ENCODE measurements around the gene TOX3. TPM values are rescaled to one million over a fixed set of nuclear protein-coding genes. Genes with fewer than 3 reads are reported as not detected.

The TOX3 gene
- total RNA-seq, 1 experiment from 2014 or later = not detected

- DNase-seq (ENCODE audit: low read depth) = no peak
Observed at GRCh38 chr16:52451971-52452421, 94.9 kb downstream of the TOX3 start.

DNA sequence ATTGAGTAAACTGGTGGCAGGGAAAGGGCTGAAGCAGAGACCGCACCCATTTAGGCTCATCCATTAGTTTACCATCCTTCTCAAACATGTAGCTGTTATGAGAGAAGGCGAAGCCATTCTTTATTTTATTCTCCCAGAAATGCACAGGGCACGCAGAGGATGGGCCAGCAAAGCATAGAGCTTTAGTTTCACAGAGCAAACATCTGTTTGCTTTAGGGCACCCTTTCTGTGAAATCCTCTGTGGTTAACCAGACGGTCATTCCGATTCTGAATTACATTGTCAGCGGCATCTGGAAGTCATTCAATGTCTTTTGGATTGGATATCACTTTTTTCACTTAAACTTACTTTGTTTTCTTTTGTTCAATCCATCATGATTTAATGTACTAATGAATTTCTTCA, 96.0 kb downstream of the TOX3 start:
- no peak for DNase-seq (ENCODE audit: low read depth)

- DNase-seq (ENCODE audit: low read depth) = no peak
Observed at GRCh38 chr16:52450241-52450640, 96.7 kb downstream of the TOX3 start.

DNA sequence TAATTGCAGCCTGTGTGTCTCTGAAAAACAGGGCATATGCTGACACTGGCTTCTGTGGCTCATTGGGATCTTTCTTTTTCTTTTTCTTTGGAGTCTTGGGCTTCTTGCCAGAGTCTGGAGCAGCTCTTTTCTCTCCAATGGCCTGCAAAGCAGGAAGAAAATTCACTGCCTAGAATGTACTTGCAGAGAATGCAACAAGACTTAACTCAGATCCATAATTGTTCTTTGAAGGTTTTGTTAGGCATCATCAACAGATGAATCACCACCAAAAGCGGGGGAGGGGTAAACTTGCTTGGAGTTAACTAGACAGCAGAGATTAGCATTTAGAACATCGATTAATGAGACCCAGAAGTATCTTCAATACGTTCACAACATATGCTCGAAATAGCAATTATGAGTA, 100.9 kb downstream of the TOX3 start:
- DNase-seq (ENCODE audit: low read depth) = no peak

- DNase-seq (ENCODE audit: low read depth) = no peak
Observed at GRCh38 chr16:52441886-52442285, 105.1 kb downstream of the TOX3 start.

DNA sequence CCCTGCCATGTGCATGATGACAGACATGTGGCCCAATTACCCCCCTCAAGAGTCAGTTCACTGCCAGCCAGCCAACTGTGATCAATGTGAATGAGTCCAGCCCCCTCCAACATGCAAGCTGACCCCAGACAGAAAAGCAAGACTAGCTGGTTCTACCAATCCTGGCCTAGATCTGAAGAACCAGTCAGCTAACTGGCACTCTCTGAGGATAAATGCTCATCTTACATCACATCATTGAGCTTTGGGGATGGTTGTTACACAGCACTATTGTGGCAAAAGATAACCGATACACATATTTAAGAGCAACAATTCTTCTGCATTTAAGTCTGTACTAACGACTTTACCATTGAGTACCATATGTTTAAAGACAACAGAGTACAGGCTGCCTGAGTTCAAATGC, 106.7 kb downstream of the TOX3 start:
- no peak for DNase-seq (ENCODE audit: low read depth)

- DNase-seq (ENCODE audit: low read depth) = no peak
Observed at GRCh38 chr16:52439750-52440149, 107.2 kb downstream of the TOX3 start.

- no peak for DNase-seq (ENCODE audit: low read depth)
Observed at GRCh38 chr16:52439171-52439701, 107.7 kb downstream of the TOX3 start.

DNA sequence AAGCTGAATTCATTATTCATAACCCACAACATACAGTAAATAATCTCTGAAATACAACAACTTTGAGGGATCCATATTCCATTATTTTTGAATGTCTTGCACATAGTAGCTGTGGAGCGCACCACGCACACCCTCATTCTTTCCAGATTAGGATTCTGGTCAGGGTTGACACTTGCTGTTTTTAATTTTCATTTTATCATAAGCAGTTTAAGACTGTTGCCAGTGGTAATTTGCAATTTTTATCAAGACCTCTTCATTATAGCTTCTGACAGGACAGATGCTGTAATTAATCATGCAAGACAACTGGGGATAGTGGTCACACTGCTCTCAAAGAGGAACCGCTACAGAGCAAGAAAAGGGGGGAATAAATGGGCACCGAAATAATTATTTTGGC, 109.7 kb downstream of the TOX3 start:
- DNase-seq (ENCODE audit: low read depth) = no peak

GRCh38 chr16:52436339-52437276, 110.3 kb downstream of the TOX3 start:
- DNase-seq (ENCODE audit: low read depth) = no peak

GRCh38 chr16:52434224-52434623, 112.7 kb downstream of the TOX3 start:
- no peak for DNase-seq (ENCODE audit: low read depth)

DNA sequence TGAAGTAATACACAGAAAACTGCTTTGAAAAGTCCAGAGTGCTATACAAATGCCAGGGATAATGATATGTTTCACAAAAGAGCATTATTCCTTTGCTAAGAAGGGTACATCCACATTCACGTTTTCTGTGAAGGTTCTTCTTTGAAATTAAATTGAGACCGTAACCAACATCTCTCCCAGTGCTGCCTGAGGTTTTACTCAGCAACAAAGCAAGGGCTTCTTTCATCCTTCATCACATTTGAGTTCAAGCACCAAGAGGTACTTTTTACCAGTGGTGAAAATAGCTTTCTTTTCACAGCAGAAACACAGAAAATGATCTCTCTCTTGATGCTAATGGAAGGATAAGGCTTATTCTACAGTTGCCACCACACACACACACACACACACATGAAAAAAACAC, 113.3 kb downstream of the TOX3 start:
- DNase-seq (ENCODE audit: low read depth) = no peak

GRCh38 chr16:52424591-52424990, 122.4 kb downstream of the TOX3 start:
- DNase-seq (ENCODE audit: low read depth) = no peak

DNA sequence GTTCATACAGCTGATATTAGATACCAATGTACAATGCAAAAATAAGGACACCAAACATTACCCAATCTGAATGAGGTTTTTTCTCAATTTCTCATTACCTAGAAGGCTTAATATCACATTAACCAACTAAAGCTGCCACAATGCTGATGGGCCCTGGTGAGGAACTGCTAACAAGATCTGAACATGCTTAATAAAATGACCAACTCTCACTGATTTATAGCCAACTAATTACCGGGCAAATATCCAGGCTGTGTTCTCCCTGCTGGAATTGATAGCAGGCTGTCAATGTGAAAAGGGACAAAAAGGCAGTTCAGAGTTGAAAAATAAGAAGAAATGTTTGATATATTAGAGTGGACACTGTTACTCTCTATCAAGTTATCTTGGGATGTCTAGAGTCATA, 124.6 kb downstream of the TOX3 start:
- no peak for DNase-seq (ENCODE audit: low read depth)

- DNase-seq (ENCODE audit: low read depth) = no peak
Observed at GRCh38 chr16:52418201-52418600, 128.7 kb downstream of the TOX3 start.

DNA sequence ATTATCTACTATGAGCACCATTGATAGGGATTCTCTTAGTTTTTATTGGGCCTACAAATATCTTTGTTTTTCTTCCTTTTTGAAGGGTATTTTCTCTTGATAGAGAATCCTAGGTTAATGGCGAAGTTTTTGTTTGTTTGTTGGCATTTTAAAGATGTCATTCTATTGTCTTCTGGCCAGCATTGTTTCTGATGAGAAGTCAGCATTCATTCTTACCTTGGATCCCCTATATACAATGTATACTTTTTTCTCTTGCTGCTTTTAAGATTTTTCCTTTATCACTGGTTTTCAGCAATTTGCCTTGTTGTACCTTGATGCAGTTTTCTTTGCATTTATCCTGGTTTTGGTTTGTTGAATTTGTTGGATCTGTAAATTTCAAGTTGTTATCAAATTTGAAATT, 130.1 kb downstream of the TOX3 start:
- no peak for DNase-seq (ENCODE audit: low read depth)

DNA sequence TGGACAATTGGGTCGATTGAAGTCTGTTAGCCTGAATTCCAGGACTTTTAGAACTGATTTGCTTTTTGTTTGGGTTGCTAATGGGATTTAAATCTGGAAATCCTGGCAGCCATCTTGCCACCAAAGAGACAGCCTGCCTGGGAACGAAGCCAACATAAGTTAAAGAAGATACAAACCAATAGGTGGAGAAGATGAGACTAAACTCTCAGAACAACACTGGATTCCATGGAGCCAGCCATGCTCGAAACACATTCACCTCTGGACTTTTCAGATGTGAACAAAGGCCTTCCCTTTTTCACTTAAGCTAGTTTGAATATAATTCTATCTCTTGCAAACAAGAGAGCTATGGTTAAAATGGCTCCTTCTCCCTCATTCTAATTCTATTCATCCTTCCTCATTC, 135.9 kb downstream of the TOX3 start:
- no peak for DNase-seq (ENCODE audit: low read depth)

- DNase-seq (ENCODE audit: low read depth) = no peak
Observed at GRCh38 chr16:52408191-52408845, 138.6 kb downstream of the TOX3 start.

DNA sequence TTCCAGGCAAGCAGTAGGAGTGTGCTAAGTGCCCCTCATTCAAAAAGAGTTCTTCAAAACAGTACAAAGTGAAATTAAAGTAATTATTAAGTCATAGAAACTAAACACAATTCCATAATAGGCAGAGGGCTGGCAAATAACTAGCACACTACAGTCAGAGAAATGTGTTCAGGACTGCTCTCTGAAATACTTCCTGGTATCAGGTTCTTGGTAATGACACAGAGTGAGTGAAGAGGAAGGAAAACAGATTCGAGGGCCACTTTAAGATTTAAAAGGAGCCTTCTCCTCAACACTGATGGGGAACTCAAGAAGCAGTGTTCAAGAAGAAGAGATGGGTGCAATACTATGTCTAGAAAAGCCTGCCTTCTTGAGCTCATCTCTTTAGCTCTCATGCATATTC, 139.2 kb downstream of the TOX3 start:
- DNase-seq (ENCODE audit: low read depth) = no peak

- DNase-seq (ENCODE audit: low read depth) = no peak
Observed at GRCh38 chr16:52405441-52405840, 141.5 kb downstream of the TOX3 start.

GRCh38 chr16:52404546-52404945, 142.4 kb downstream of the TOX3 start:
- DNase-seq (ENCODE audit: low read depth) = no peak

GRCh38 chr16:52399116-52399515, 147.8 kb downstream of the TOX3 start:
- DNase-seq (ENCODE audit: low read depth) = no peak

GRCh38 chr16:52398491-52398960, 148.4 kb downstream of the TOX3 start:
- DNase-seq (ENCODE audit: low read depth) = no peak
